Prostate gland (tissue), 2 donors: Measurements from ENCODE around the gene PLA2G4D. TPM values are rescaled to one million over a fixed set of nuclear protein-coding genes. Genes with fewer than 3 reads are reported as not detected.
"Not testable (repeated sequence)": the region's sequence is repeated elsewhere in the genome, so short reads cannot be mapped to it uniquely, and the experiment has no call there.

Experiments
- DNase-seq: peaks from one replicate; pipeline ENCODE4 v3.0.0-alpha.2; 2019; ENCODE audit warnings: low spot score
- H3K27ac ChIP-seq, 2 donors: fragments of 200-600 bp; sonication (generic); 2 replicates each; pipeline ENCODE4 v1.5.1; 2017 to 2019
- H3K27me3 ChIP-seq: fragments of 200-600 bp; sonication (generic); replicated peaks from 2 replicates; pipeline ENCODE4 v1.5.1; 2019; ENCODE audit not compliant: insufficient read depth
- H3K36me3 ChIP-seq, 2 donors: fragments of 200-600 bp; sonication (generic); 1 replicate in 1 of 2; 2 replicates in 1 of 2; pipeline versions ENCODE4 v1.5.1 to v1.8.1; 2017 to 2019
- H3K4me1 ChIP-seq: fragments of 200-600 bp; sonication (generic); replicated peaks from 2 replicates; pipeline ENCODE4 v1.5.1; 2019
- H3K4me3 ChIP-seq, 2 donors: fragments of 200-600 bp; sonication (generic); 2 replicates each; pipeline ENCODE4 v1.5.1; 2017 to 2019
- H3K9me3 ChIP-seq: fragments of 200-600 bp; sonication (generic); 2 replicates; pipeline ENCODE4 v1.5.1; 2017
- CTCF ChIP-seq, 4 experiments: fragments of 200-600 bp in 2 of 4; fragments of 450-650 bp in 2 of 4; sonication (generic) in 2 of 4; IDR thresholded peaks; 1 replicate in 3 of 4; 2 replicates in 1 of 4; pipeline ENCODE4 v1.5.1; 2016 to 2019; ENCODE audit warnings: antibody characterized with exemption in 4 of 4, mild to moderate bottlenecking in 2 of 4, moderate library complexity in 2 of 4
- POLR2A ChIP-seq: fragments of 450-650 bp; IDR thresholded peaks from one replicate; pipeline ENCODE4 v1.6.1; 2016; ENCODE audit warnings: antibody characterized with exemption, mild to moderate bottlenecking
- POLR2AphosphoS5 ChIP-seq: sonication (generic); formaldehyde crosslinking; IDR thresholded peaks from one replicate; pipeline ENCODE4 v1.6.1; 2017; ENCODE audit warnings: antibody characterized with exemption
- WGBS: methylation state at CpG from one replicate; pipeline ENCODE4 v1.1.5; 2018; 5-methylcytosine and 5-hydroxymethylcytosine counted together
- intact Hi-C: fragments of 100-400 bp; cut with DNase I; formaldehyde crosslinking; loops from one replicate; pipeline ENCODE4 v1.14.2; 2022
- total RNA-seq, 2 donors: library from RNA; depleted of rRNA; stranded (reverse); fragments of >200 nt; gene quantifications; one replicate each; pipeline ENCODE4 v1.1.0, GENCODE V29; 2016

The PLA2G4D gene
- total RNA-seq, 2 donors from 2014 or later: 1.5 to 2.1 TPM

- WGBS: 74% methylated on average over 8 of the region's 8 CpGs
- TF ChIP-seq CTCF (IDR thresholded peaks at IDR 0.05) (no peak), POLR2A (no peak), POLR2AphosphoS5 (no peak)
- no peaks in the 10 kb centered on the region for H3K36me3 ChIP-seq
- H3K27me3 ChIP-seq: no peaks in the 10 kb centered on the region
- no peak overlapping the region for H3K4me3 ChIP-seq
- no peaks in the 10 kb centered on the region for H3K4me1 ChIP-seq
- no peak overlapping the region for H3K27ac ChIP-seq
- intact Hi-C loops: no loop called here
- no peaks in the 10 kb centered on the region for H3K9me3 ChIP-seq
- no peak for DNase-seq
These were observed 5.8 kb upstream of the PLA2G4D start for GRCh38 chr15:42100021-42100800.

- Histone ChIP-seq H3K4me1 (no peaks in the 10 kb centered on the region), H3K27me3 (no peaks in the 10 kb centered on the region), H3K27ac (no peak overlapping the region), H3K4me3 (no peak overlapping the region), H3K36me3 (no peaks in the 10 kb centered on the region), H3K9me3 (no peaks in the 10 kb centered on the region)
- no peak for DNase-seq
- no peak for TF ChIP-seq POLR2A
- 90% methylated on average over 5 of the region's 5 CpGs for WGBS
- intact Hi-C loops: no loop called here
These were observed 2.7 kb upstream of the PLA2G4D start for GRCh38 chr15:42097018-42097417.

- no peak for DNase-seq
- Histone ChIP-seq H3K4me3 (no peak overlapping the region), H3K27me3 (no peaks in the 10 kb centered on the region), H3K4me1 (no peaks in the 10 kb centered on the region), H3K36me3 (no peaks in the 10 kb centered on the region), H3K27ac (no peak overlapping the region), H3K9me3 (no peaks in the 10 kb centered on the region)
- no peak for TF ChIP-seq POLR2AphosphoS5
- TF ChIP-seq CTCF (IDR thresholded peaks at IDR 0.05): no peak
- TF ChIP-seq POLR2A: no peak
- intact Hi-C loops: no loop called here
- 69% methylated on average over 7 of the region's 7 CpGs for WGBS
These were observed 396 bp downstream of the PLA2G4D start for GRCh38 chr15:42093966-42094365.

- Histone ChIP-seq H3K27me3 (no peaks in the 10 kb centered on the region), H3K9me3 (no peaks in the 10 kb centered on the region), H3K4me1 (no peaks in the 10 kb centered on the region), H3K4me3 (no peak overlapping the region), H3K27ac (peak overlapping the region in 1 of 2 donors; percentile 9), H3K36me3 (no peaks in the 10 kb centered on the region)
- intact Hi-C loops: no loop called here
- WGBS: 43% methylated on average over 21 of the region's 21 CpGs
- TF ChIP-seq POLR2AphosphoS5 (peak; percentile 73), POLR2A (no peak)
- peak; percentile 73 for DNase-seq
These were observed 1.7 kb downstream of the PLA2G4D start for GRCh38 chr15:42092398-42093318.

- 83% methylated on average over 14 of the region's 14 CpGs for WGBS
- H3K27ac ChIP-seq, H3K9me3 ChIP-seq, H3K4me3 ChIP-seq, H3K27me3 ChIP-seq, DNase-seq, H3K36me3 ChIP-seq, H3K4me1 ChIP-seq, intact Hi-C loops: not testable (repeated sequence)
These were observed 2.5 kb downstream of the PLA2G4D start for GRCh38 chr15:42091753-42092397.

- H3K36me3 ChIP-seq: no peaks in the 10 kb centered on the region
- no peaks in the 10 kb centered on the region for H3K27me3 ChIP-seq
- no peak overlapping the region for H3K27ac ChIP-seq
- 73% methylated on average over 9 of the region's 9 CpGs for WGBS
- DNase-seq: no peak
- TF ChIP-seq POLR2A: no peak
- TF ChIP-seq POLR2AphosphoS5: no peak
- no peak for TF ChIP-seq CTCF (IDR thresholded peaks at IDR 0.05)
- no peak overlapping the region for H3K4me3 ChIP-seq
- H3K9me3 ChIP-seq: no peaks in the 10 kb centered on the region
- no peaks in the 10 kb centered on the region for H3K4me1 ChIP-seq
- intact Hi-C loops: no loop called here
These were observed 3.6 kb downstream of the PLA2G4D start for GRCh38 chr15:42090781-42091180.
